Posterior vena cava (tissue), 2 donors: ENCODE measurements around the gene IGFBP6. TPM values are rescaled to one million over a fixed set of nuclear protein-coding genes. Genes with fewer than 3 reads are reported as not detected.
A peak's percentile ranks its signal among the peaks of the same experiment; 100 is the strongest.

ENCODE experiments used
- DNase-seq: peaks from one replicate; pipeline ENCODE4 v3.0.0-alpha.2; 2020; ENCODE audit warnings: low spot score
- intact Hi-C, 2 donors: fragments of 100-400 bp; cut with DNase I; formaldehyde crosslinking; loops; one replicate each; pipeline versions ENCODE4 v1.14.1 to v1.14.2; 2022 to 2023
- total RNA-seq, 2 donors: library from RNA; stranded (reverse); fragmentation: NEBNext Ultra II Directional; extraction: Animal tissue kit (Norgen Biotek cat#: 25700); gene quantifications; one replicate each; pipeline ENCODE4 v1.2.1, GENCODE V29; 2021
- donor health status: DM: yes; HTN: yes; CAD: no.
- donor health status: DM: yes; HTN: yes; CAD: no.

IGFBP6 gene
- total RNA-seq, 2 donors from 2014 or later = 679 to 733 TPM

DNA sequence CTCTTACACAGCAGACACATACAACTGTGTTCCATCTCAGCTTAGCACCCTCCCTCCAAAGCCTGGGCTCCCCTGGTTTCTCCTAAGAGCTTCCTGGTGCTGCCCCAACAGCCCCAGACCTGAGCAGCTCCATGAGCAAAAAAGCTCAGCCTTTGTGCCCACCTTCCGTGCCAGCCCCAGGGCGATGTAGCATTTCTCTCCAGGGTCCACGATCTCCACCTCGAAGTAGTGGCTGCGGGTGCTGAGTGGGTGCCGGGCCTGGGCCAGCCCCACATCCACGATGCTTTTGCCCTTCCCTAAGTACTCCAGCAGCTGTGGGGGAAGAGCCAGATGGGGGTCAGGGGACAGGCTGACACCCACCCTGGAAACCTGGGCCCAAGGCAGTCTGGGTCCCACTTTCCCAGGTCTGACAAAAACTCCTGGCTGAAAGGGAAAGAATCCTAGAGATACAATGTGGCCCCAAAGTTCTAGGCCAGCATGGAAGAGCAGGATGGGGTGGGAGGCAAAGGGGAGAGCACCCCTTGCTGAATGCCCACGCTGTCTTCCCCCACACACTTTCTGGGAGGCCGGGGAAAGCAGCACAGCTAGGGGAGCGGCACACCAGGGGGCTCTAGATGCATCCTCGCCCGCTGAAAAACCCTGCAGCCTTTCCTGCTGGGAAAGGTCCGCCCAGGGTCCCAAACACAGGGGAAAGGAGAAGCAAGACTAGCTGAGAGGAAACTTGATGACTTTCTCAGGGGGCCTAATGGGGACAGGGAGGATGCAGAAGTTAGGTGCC is 29.3 kb upstream of the IGFBP6 start:
- intact Hi-C loops = loop anchor here (5.0 kb wide), 2 partner anchors 34 to 129 kb away; partner anchors contain the start of gene SOAT2 (in 2 of the 2)
- DNase-seq = no peak

DNA sequence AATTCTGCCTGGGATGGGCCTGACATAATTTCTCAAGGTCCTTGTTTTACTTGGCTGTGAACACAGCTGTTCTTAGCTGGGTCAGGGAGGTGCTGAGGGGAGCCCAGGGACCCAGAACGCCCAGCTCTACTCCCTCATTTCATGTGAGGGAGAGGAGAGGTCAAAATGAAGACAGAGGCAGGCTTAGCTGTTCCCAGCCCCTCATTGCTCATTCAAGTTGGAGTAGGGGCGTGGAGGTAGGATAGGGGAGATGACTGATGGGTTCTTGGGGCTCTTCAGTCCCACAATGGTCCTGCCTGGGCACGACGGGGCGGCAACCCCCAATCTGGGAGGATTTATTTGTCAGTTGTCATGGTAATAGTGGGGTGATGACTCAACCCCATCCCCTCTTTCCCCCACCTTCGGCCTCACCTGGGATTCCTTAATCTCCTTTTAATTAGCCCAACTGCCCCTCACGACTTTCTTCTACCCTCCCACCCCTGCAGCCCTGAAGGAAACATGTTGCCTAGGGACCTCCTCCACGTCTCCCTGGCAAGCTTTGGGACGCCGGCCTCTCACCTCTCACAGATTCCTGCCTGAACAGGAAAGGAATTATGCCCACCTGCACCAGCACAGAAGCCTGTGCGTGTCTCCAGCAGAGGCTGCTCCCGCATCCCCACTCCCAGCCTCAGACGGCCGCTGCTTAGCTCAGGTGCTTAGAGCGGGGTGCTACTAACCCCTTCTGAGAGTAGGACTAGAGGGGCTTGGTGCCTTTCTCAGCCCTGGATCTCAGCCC is 28.5 kb upstream of the IGFBP6 start:
- intact Hi-C loops = loop anchor here (5.0 kb wide), 2 partner anchors 33 to 128 kb away; partner anchors contain the start of gene SOAT2 (in 2 of the 2)
- peak; percentile 80 for DNase-seq

- intact Hi-C loops = loop anchor here (5.0 kb wide), 2 partner anchors 32 to 127 kb away; partner anchors contain the start of gene SOAT2 (in 2 of the 2)
Measured at GRCh38 chr12:53069621-53070410, 27.7 kb upstream of the IGFBP6 start.

DNA sequence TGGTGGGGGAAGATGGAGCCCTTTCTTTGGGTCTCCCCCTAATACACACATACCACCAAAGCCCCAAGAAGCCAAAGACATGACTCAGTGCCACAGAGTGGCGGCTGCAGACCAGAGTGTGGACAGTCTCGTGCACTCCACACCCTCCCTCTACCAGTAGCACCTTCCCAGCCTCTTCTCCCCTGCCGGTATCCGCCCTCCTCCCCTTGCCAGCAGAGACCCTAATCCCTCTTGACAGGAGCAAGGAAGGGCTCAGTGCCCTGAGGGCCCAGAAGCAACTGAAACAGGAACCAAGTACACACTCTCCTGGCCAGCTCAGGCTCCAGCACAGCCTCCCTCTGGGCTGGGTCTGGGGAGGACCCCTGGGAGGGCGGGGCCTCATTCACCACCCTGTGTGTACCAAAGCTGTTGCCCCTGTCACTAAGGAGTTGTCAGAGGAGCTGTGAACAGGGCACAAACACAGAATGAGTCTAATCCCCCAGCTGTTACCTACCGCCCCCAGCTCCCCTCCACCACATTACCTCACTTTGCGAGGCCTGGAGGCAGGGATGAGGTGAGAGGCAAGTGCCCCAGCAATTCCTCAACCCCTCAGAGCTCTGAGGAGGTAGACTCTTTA is 26.5 kb upstream of the IGFBP6 start:
- intact Hi-C loops = no loop called here
- no peak for DNase-seq

More at GRCh38 chr12:53069621-53070410, 27.7 kb upstream of the IGFBP6 start:
- peak; percentile 91 for DNase-seq

GRCh38 chr12:53071591-53072551 is 25.6 kb upstream of the IGFBP6 start:
- DNase-seq = peak; percentile 96
- intact Hi-C loops = no loop called here

- DNase-seq = no peak
- intact Hi-C loops = no loop called here
Measured at GRCh38 chr12:53073881-53074280, 23.6 kb upstream of the IGFBP6 start.

- DNase-seq = no peak
- intact Hi-C loops = no loop called here
Measured at GRCh38 chr12:53074283-53074998, 23.0 kb upstream of the IGFBP6 start.

- intact Hi-C loops = no loop called here
- DNase-seq = no peak
Measured at GRCh38 chr12:53074999-53075370, 22.5 kb upstream of the IGFBP6 start.

GRCh38 chr12:53076461-53076860 is 21.0 kb upstream of the IGFBP6 start:
- intact Hi-C loops = no loop called here

GRCh38 chr12:53077030-53077429 is 20.4 kb upstream of the IGFBP6 start:
- intact Hi-C loops = no loop called here
- no peak for DNase-seq

More at GRCh38 chr12:53076461-53076860, 21.0 kb upstream of the IGFBP6 start:
- DNase-seq = no peak

DNA sequence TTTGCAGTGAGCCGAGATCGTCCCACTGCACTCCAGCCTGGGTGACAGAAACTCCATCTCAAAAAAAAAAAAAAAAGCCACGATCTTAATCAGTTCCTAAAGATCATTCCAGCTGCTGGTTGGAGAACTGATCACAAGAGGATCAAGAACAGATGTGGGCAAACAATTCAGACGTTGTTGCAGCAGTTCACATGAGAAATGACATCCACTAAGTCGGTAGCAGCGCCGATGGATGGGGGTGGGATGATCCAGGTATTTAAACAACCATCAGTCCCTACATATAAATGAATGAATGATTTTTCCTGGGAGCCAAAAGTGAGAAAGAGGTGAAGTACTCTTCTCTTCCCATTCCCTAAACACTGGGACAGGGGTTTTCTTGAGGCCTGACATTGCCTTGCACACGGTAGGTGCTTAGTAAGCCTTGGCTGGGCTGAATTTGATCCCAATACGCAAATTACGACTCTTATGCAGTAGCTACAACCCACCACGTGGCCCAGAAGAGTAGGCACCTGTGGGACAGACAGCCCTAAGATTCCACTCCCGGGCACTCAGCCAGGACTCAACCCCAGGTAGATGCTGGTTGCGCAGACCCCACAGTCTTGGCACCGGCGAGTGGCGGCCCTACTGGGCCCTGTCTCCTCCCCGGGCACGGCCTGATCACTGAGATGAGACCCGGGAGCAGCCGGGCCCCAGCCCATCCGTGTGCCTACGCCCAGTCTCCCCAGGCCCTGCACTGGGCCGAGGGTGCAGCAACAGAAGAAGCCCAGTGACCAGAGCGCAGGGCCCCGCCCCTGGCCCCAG is 18.8 kb upstream of the IGFBP6 start:
- intact Hi-C loops = no loop called here
- no peak for DNase-seq

DNA sequence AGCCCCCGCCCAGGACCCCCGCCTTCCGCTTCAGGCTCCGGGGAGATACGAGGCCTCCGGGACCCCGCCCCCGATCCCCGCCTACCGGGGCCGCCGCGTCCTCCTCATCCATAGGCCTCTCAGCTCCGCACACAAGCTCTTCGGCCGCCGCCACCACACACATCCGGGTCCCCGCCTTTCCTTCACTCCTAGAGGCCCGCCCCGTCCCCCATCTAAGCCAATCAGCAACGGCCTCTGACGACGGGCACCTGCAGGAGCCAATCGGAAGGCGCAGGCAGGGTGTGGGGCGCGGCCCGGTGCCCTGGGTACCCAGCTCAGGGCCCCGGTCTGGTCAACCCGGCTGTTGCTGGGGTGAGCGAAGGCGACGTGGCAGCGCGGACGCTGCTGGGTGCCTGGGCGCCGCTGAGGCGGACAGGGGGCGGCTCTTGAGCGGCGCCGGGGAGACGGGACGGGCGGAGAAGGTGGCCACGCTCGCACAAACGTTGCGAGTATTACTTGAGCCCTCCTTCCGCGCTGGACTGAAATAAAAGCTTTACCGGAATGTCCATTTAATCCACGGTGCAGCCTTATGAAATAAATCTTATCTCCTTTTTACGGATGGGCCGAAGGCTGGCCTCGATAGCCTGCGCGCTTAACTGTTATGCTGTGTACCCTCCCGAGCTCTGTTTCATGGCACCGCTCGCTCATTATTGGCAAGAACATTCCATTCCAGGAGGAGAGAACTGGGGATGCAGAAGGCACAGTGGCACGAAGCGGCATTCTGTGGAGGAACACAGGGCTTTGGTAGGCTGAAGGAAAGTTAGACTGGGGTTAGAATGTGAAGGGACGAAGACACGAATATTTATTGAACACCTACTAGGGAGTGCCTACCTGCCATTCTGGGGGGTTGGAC is 18.0 kb upstream of the IGFBP6 start, which contains the start of gene SPRYD3:
Gene SPRYD3 (minus strand): TSS at position 165 of the 892 bp plus-strand sequence. CDS start 57 bp downstream, at position 108.
- intact Hi-C loops = no loop called here

DNA sequence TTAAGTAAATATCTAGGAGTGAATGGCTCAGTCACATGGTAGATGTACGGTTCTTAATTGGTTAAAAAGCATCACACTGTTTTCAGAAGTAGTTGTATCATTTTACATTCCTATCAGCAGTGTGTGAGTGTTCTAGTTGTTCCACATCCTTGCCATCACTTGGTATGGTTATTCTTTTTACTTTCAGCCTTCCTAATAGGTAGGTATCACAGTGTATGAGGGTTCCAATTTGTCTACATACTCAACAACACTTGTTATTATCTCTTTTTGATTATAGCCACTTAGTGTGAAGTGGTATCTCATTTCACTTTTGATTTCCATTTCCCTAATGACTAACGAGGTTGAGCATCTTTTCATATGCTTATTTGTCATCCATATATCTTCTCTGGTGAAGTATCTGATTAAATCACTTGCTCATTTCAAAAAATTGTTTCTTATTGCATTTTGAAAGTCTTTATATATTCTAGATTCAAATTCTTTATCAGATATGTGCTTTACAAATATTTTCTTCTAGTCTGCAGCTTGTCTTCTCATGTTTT is 14.8 kb upstream of the IGFBP6 start:
- intact Hi-C loops = no loop called here
- no peak for DNase-seq

More for the DNA sequence above, 18.0 kb upstream of the IGFBP6 start, which contains the start of gene SPRYD3:
- DNase-seq = peak; percentile 99

- intact Hi-C loops = no loop called here
- no peak for DNase-seq
Measured at GRCh38 chr12:53086361-53086760, 11.1 kb upstream of the IGFBP6 start.

GRCh38 chr12:53090105-53090504 is 7.4 kb upstream of the IGFBP6 start:
- no peak for DNase-seq
- intact Hi-C loops = loop anchor here in 1 of 2 donors (1.0 kb wide), 1 partner anchor 38 kb away; no protein-coding TSS in a partner anchor
